Right ventricle myocardium inferior (tissue), 1 donor: ENCODE results near the gene IPO7. TPM values are rescaled to one million over a fixed set of nuclear protein-coding genes. Genes with fewer than 3 reads are reported as not detected.
"Not testable (repeated sequence)": the region's sequence is repeated elsewhere in the genome, so short reads cannot be mapped to it uniquely, and the experiment has no call there.

ENCODE experiments used
- ATAC-seq: fragments of 200-7000 bp; cut with Tn5 transposase; one replicate; pipeline ENCODE4 v1.9.1; 2020; ENCODE audit warnings: mild to moderate bottlenecking, moderate library complexity
- DNase-seq: peaks from one replicate; pipeline ENCODE4 v3.0.0; 2021; ENCODE audit errors: missing footprints
- intact Hi-C: fragments of 100-400 bp; cut with DNase I; formaldehyde crosslinking; loops from one replicate; pipeline ENCODE4 v1.11.0; 2022
- long read RNA-seq: library from polyadenylated mRNA; unstranded; transcript quantifications from one replicate; pipeline ENCODE4 v2.0.0, GENCODE V29; 2021
- total RNA-seq: library from RNA; stranded (reverse); fragmentation: NEBNext Ultra II Directional; extraction: Animal tissue kit (Norgen Biotek cat#: 25700); gene quantifications from one replicate; pipeline ENCODE4 v1.2.1, GENCODE V29; 2021
- donor health status: DM: no; HTN: yes; CAD: no; lungs with severe emphysema.

Gene IPO7
- total RNA-seq, result 130 TPM
- long read RNA-seq, partial matches to known transcripts, result 0 of 7 reads
- long read RNA-seq, other reads (novel, unspliced or antisense), result 7 of 7 reads

DNA sequence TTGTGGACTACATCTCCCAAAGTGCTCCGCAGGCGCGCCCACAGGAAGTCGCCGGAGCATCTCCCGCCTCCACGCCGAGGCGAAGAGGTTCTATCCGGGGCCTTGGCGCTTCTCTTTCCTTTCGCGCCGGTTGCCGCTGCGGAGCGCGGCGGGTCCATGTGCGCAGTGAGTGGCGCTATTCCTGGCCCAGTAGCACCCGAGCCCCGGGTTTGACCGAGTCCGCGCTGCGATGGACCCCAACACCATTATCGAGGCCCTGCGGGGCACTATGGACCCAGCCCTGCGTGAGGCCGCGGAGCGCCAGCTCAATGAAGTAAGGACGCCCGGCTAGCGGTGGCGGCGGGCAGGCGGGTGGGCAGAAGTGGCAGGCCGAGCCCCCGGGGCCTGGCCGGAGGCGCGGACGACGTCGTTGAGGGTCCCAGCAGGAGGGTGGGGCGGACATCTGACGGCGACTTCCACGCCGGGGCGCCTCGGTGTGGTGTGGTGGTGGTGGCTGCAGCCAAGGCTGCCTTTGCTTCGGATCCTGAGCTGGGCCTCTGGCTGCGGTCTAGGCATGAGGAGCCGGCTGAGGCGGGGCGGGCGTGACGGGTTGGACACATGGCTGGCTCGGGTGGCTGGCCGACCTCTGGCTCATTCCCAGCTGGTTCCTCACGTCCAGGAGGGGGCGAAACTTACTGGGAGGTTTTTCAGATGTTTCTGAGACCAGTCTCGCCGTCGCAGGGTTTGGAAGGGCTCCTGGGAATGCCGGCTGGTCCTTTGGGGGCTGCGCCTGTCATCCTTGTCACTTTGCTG lies at the start of gene IPO7:
Gene IPO7, plus strand, starts transcription at position 118 of the 792 bp plus-strand sequence. Its CDS starts 112 bp downstream, at position 230.
- ATAC-seq, result peak; percentile 97
- DNase-seq, result peak; percentile 94
- intact Hi-C loops, result loop anchor here (2.0 to 10.0 kb wide), 5 partner anchors 20 to 210 kb away; partner anchors contain the start of genes DENND5A and TMEM41B

DNA sequence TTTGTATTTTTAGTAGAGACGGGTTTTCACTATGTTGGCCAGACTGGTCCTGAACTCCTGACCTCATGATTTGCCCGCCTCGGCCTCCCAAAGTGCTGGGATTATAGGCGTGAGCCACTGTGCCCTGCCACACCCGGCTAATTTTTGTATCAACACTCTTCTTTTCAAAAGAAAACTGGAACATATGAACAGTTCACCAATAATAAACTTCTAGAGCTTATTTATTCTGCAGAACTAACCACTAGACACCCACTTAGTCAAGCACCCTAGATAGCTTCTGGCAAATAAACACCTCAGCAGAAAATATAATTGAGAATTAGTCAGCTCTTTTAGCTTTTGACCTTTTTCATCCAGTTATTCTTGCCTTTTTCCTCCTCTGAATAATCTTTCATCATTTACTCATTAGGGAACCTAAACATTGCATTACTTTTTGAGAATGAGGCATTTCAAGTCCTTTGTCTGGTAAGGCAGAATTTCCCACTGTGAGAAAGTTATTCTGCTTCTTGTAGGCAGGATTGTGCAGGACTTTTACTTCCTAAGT lies 42.7 kb upstream of the IPO7 start:
- no peak for ATAC-seq

DNA sequence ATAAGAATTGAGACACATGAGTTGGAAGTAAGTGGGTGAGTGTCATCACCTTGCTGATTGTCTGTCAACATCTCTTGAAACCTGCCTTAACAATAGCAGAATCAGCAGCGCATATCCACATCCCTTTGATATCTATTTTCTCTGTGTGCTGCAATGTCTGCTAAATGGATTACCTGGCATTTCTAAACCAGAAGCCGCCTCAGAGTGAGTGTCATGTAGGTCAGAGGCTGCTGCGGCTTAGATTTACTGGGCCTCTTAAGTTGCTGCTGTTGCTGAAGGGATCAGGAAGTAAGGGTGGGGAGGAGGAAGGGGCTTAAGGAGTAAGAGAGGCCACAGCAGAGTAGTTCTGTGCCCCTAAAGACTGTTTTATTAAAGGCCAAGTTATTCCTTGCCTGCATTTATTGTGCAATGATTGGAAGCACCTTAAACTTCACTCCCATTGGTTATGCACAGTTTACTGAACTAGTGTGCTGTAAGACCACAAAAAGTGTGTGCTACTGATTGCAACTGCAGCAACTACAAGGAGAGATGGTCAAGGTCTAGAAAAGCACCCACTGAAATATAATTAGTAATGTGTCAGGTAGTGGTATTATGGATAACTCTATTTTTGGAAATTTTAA lies 40.3 kb upstream of the IPO7 start:
- ATAC-seq (no peak), DNase-seq (no peak)
- intact Hi-C loops, result no loop called here

More for the DNA sequence above, 42.7 kb upstream of the IPO7 start:
- no peak for DNase-seq
- intact Hi-C loops, result no loop called here

DNA sequence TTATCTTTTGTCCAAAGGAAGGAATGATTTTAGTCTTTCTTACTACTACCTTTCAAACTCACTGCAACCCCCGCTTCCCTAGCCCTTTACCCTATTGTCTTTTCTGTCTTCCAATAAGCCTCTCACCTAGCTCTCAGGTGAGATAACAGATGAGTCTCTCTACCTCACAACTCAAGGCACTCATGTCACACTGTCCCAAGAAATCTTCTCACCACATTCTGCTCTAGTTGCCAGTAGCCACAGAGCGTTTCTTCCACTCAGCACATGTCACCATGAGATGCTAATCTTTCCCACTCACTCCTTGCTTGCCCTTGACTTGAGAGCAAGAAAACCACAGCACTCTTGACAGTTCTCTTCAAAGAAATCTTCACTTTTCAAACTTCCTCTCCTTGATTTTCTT lies 37.4 kb upstream of the IPO7 start:
- intact Hi-C loops, result no loop called here
- ATAC-seq, result no peak

DNA sequence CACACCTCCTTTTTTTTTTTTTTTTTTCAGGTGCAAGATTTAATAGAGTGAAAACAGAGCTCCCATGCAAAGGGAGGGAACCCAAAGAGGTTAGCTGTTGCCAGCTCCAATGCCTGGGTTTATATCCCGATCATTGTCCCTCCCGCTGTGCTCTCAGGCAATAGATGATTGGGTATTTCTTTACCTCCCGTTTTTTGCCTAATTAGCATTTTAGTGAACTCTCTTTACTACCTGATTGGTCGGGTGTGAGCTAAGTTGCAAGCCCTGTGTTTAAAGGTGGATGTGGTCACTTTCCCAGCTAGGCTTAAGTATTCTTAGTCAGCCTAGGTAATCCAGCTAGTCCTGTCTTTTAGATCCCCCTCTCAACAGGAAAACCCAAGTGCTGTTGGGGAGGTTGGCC lies 36.7 kb upstream of the IPO7 start:
- DNase-seq, intact Hi-C loops, ATAC-seq: not testable (repeated sequence)

More for the DNA sequence above, 37.4 kb upstream of the IPO7 start:
- DNase-seq, result no peak

DNA sequence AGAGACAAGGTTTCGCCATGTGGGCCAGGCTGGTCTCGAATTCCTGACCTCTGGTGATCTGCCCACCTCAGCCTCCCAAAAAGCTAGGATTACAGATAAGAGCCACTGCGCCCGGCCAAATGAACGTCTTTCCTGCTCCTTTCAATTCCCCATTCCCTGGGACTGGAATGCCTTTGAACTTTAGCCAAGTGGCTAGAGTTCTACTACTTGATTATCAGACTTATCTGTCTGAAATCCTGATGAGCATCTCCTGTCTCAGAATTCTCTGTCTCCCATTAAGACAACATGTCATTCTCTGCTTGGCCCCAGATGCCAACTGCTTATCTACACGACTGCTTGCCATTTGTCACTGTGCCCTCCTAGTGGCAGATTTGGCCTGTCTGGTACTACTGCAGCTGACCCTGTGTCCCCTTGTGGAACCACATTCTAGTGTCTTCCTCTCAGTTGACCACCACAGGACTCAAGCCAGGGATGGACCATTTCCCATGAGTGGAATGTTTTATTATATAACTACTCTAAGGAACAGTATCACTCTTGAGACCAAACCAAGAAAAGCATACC lies 33.1 kb upstream of the IPO7 start:
- ATAC-seq, result peak; percentile 64
- intact Hi-C loops, result no loop called here
- DNase-seq, result no peak

DNA sequence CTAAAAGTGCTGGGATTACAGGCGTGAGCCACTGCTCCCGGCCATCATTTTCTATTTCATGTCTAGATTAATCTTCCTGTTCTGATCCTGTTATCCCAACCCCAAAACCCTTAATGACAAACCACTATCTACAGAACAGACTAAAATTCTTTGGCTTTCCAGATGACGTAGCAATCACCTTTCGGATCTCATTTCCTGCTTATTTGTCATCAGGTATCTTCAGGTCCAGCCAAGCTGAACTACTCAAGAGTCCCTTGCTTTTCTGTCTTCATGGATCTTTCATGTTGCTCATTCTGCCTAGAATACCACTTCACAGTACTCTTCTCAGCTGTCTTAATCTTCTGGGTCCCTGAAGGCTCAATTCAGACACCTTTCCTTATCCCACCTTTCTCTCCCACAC lies 27.4 kb upstream of the IPO7 start:
- DNase-seq (no peak), ATAC-seq (no peak)
- intact Hi-C loops, result no loop called here

DNA sequence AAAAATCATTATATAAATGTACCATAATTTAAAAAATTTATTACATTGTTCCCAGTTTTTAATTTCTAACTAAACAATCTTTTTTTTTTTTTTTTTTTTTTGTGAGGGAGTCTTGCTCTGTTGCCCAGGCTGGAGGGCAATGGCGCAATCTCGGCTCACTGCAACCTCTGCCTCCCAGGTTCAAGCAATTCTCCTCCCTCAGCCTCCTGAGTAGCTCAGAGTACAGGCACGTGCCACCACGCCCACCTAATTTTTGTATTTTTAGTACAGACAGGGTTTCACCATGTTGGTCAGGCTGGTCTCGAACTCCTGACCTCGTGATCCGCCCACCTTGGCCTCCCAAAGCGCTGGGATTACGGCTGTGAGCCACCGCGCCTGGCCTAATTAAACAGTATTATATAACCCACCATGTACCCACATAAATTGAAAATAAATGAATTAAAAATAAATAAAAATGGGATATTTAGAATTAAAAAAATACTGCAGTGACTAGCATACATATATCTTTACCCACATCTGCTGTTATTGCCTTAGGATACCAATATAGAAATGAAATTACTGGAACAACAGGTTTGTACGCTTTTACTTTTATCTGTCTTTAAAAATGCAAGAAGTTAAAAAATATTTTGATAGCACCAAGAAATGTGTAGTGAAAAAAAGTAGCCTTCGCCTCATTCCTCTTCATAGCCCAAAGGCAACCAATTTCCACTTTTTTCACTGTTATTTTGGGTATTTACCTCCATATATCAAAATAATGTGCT lies 23.4 kb upstream of the IPO7 start:
- intact Hi-C loops, result loop anchor here (5.0 kb wide), 1 partner anchor 94 kb away; the partner anchor contains the start of gene DENND5A
- ATAC-seq, result not testable (repeated sequence)

DNA sequence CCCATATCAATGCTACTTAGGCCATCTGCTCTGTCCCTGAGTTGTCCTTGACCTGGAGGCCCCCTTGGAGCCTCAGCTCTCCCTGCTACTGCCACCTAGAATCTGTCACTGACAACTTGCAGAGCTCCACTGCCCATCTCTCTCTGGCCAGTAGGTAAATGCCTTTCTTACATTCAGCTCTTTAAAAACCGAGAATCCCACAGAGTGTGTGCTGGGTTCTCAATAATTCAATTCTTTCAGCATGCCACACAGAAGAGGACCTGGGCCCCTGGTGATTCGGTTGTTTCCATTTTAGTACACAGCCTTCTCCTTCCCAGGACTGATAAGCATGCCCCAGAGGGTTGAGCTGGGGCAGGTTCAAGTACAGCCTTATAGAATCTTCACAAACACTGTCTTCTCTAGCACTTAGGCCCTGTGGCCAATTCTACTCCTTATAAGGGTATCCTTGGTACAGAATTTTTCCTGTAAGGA lies 22.0 kb upstream of the IPO7 start:
- ATAC-seq (peak; percentile 27), DNase-seq (no peak)
- intact Hi-C loops, result loop anchor here (5.0 kb wide), 1 partner anchor 95 kb away; the partner anchor contains the start of gene DENND5A

More for the DNA sequence above, 23.4 kb upstream of the IPO7 start:
- not testable (repeated sequence) for DNase-seq

DNA sequence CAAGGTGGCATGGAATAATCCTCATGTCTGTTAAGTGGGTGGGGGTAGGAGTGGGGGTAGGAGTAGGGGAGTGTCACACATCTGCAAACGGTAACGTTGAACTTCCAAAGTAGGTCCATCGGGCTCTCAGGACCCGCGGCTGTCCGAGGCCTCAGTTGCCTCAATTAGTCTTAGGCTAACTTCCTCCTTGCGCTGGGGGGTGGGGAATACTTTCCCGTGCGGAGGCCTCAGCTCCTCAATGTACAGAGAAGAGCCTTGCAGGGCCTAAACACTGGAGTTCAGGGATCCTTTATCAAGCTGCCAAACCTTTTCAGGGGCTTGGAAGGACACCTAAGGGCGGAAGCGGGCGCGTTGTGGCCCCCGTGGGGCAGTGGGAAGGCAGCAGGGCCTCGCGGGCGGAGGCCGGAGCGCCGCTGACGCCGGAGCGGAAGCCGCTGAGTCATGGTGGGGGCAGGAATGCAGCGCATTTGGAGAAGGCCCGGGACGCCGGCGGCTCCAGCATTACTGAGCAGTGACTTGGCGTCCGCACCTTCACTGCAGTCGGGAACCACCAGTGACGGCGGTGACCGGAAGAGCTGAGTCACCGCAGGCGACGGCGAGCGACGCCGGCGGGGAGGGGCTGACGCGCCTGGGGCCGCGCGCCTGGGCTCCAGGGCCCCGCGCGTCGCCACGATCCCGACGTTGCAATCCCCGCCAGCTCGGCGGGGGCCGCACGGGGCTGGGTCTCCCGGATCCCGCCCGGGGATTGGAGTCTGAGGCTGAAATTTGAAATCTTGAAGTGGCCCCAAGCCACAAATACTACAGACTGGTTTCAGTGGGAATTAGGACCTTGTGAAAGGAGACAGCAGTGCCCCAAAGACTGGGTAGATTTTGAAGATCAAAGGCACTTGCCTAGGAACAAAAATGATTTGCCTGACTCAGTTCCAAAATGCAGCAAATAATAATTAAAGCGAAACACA lies 20.2 kb upstream of the IPO7 start:
- ATAC-seq (peak; percentile 97), DNase-seq (peak; percentile 98)
- intact Hi-C loops, result loop anchor here (1.0 to 5.0 kb wide), 3 partner anchors 21 to 97 kb away; partner anchors contain the start of genes DENND5A, IPO7 and TMEM41B

DNA sequence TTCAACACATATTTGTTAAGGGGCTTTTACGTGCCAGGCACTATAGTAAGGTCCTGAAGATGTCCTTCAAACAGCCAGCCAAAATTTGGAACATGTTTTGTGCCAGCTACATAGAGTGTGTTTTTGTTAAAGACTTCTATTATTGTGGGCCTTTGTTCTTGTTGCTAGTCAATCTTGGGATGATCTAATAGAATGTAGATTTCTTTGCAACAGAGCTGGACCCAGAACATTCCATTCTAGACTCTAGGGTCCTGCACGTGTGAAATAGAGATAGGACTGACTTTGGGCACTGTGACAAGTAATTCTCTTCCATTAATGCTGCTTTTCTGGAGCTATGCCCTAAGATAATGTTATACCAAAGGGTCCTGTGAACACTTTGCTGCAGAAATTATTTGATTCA lies 16.9 kb upstream of the IPO7 start:
- ATAC-seq, result no peak
- intact Hi-C loops, result no loop called here
- DNase-seq, result no peak

DNA sequence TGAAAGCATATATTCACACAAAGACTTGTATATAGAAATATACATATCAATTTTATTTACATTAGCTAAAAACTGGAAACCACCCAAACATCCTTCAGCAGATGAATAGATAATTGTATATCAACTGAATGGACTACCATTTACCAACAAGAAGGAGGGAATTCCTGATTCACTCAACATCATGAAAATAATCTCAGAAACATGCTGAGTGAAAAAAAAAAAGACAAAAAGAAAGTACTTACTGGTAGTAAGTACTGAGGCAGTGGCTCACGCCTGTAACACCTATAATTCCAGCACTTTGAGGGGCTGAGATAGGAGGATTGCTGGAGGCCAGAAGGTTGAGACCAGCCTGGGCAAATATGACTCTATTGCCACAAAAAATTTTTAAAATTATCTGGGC lies 7.4 kb upstream of the IPO7 start:
- intact Hi-C loops, result no loop called here
- no peak for DNase-seq

DNA sequence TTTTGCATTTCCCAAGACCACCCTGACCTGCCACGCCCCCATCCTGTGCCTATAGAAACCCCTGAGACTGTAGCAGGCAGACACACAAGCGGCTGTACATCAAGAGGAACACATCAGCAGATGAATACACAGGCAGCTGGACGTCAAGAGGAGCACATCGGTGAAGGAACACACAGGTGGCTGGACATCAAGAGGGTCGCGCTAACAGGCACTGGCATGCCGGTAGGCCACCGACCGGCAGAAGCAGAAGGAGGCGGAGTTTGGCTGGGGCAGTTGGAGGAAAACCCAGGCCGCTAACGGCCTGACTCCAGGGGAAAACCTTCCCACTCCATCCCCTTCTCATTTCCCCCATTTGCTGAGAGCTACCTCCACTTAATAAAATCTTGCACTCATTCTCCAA lies 5.4 kb upstream of the IPO7 start:
- DNase-seq (no peak), ATAC-seq (no peak)
- intact Hi-C loops, result no loop called here

More for the DNA sequence above, 7.4 kb upstream of the IPO7 start:
- ATAC-seq, result no peak

DNA sequence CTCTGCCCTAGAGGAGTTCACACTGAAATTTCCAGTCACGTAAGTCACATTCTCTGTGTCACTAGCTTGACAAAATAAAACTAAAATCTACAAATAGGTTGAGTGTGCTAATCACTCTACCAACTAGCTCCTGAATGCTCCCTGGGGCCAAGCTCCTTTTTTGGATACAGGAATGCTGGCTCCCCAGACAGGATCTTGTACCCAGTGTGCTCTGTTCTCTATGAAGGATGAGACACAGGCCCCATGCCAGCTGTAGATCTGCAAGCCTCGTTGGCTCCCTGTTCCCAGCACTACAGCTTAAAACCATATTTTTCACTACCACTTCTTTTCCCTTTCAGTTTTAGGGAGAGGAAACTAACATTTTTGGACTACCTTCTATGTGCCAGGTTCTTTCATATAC lies 3.7 kb upstream of the IPO7 start:
- DNase-seq, result no peak
- intact Hi-C loops, result loop anchor here (5.0 to 10.0 kb wide), 3 partner anchors 68 to 206 kb away; partner anchors contain the start of gene TMEM41B
- peak; percentile 65 for ATAC-seq

DNA sequence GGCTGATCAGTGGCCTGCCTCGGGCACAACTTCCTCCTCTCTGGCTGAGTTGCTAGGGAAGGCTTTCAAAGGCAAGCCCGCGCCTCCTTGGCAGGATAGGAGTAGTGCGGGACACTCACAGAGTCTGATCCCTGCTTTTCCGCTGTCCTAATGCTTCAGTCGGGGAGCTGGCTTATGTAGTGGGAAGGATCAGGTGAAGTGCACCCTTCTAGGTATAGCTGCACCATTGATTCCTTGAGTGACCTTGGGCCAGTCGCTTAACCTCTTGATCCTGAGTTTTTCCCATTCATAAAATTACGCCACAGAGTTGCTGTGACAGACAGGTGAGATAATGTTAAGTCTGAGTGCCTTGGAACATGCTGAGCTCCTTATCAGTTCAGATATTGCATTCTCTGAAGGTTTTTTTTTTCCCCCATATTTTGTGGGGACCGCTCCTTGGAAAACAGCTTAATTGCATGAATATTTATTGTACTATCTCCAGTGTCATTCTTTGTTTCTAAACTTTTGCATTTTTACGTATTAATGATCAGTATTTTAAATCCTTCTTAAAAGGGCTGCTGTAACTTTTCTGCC lies 961 bp downstream of the IPO7 start:
- peak; percentile 48 for ATAC-seq
- intact Hi-C loops, result loop anchor here (2.0 to 10.0 kb wide), 4 partner anchors 21 to 211 kb away; partner anchors contain the start of gene DENND5A
- DNase-seq, result peak; percentile 88

DNA sequence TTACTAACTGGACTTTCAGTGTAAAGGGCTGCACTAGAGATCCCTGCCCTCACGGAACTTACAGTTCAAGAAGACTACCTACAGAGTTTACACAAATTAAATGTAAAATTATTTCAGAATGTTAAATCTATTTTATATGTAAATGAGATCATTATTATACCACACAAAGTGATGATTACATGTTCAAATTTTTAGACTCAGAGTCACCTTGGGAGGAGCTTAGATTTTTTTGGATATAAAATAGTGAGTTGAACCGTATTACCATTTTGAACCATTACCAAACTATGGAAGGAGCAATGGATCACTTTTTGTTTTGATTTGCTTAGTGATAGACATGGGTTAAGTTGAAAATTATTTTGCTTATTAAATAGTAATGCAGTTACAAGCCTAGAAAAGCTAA lies 1.6 kb downstream of the IPO7 start:
- DNase-seq (no peak), ATAC-seq (no peak)
- intact Hi-C loops, result loop anchor here (10.0 kb wide), 2 partner anchors 181 to 211 kb away; no protein-coding TSS in a partner anchor

DNA sequence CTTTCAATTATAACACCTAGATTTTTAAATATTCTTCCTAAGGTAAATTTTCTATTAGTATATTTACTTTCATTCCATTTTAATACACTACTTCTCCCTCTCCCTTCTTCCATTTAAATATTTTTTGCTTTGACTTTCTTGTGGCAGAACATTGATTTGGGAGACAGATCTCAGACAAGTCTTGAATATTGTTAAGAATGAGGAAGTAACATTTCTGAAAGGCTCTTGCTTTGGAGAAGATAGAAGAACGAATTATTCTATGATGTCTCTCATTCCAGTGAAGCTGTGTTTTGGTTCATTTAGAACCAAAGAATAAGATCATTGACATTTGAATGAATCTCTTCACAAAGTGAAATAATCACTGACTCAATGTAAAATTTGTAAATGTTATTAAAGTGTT lies 2.4 kb downstream of the IPO7 start:
- no peak for DNase-seq
- no peak for ATAC-seq
- intact Hi-C loops, result loop anchor here (10.0 kb wide), 2 partner anchors 182 to 212 kb away; no protein-coding TSS in a partner anchor
